NCI-H1092 (cell line): ENCODE measurements around the gene GRIA4.

ENCODE experiments used
- DNase-seq: peaks from one replicate; lab custom pipeline; 2025; lab: John Stamatoyannopoulos, UW

Gene GRIA4

DNA sequence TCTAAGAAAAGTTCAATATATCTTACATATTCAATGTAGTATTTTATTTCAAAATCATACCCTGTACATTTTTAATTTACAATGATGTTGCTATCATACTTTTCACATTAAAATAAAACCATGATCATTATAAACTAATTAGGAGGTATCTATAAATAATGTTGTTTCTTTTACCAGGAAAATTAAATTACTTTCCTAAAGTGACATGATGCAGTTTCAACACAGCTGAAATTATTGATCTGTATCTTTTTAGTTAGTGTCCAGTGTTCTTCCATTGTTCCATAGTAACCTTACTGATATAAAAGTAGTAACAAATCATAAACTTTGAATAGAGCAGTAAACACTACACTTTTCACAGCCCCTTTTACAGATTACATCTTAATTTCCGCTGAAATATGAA lies 29.7 kb downstream of the GRIA4 start:
- no peak for DNase-seq

DNA sequence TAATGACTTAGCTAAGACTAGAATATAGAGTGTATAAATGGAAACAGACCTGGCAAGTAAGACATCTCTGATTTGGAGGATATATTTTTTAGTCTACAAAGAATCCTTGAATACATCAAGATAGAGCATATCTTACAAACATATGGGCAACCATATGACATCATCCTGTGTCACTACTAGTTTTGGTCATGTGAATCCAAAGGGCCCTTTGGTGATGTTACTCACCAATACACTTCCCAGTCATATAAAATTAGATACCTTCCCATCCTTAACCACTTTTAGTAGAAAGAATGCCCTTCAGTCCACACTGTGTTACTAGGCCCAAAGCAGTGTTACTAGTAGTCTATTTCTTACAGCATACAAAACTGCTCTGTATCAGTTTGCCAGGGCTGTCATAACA lies 31.6 kb downstream of the GRIA4 start:
- no peak for DNase-seq

DNA sequence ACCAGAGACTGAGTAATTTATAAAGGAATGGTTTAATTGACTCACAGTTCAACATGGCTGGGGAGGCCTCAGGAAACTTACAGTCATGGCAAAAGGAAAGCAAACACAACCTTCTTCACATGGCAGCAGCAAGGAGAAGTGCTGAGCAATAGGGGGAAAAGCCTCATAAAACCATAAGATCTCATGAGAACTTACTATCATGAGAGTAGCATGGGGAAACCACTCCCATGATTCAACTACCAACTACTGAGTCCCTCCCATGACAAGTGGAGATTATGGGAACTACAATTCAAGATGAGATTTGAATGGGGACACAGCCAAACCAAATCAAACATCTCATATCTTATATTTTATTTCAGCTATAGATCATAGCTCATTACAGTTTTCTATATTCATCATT lies 33.0 kb downstream of the GRIA4 start:
- no peak for DNase-seq

DNA sequence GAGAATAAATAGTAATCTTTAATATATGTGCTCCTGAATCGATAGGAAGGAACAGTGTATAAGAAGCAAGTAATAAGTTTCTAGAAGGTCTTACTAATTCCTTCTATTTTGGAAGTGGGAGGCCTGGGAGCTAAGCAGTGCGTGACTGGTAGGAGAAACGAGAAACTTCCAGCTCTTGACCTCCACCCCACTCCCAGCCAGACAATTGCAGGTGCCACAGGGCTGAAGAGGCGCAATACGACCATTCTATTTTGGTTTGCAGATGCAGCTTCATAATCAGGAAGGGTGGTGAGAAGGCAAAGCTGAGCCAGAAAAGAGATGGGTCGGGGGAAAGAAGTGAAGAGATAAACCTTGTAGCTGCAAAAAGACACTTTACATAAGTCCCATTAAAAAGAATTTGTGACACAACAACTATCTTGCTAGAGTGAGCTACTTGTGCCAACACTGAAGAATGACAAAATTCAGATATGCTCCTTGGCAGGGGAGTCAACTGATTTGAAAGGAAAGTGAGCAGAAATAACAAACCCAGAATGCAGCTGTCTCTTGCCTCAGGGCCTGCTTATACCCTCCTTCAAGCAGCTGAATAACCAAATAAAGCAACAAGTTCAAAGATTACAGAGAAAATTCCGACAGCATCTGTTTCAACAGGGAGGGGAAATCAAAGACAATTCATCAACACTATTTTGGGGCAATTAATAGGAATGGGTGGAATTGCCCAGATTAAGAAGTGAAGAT lies 35.1 kb downstream of the GRIA4 start:
- DNase-seq = no peak

DNA sequence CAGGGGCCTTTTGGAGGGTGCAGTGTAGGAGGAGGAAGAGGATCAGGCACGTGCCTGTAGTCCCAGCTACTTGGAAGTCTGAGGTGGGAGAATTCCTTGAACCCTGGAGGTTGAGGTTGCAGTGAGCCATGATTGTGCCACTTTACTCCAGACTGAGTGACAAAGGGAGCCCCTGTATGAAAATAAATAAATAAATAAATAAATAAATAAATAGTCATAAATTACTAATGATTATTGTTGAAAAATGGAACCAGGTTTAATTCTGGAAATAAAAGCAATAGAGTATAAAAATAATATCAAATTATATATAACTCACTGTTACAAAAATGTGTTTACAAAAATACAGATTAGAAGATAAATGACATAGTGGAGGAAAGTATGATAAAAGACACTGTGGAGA lies 37.9 kb downstream of the GRIA4 start:
- no peak for DNase-seq

DNA sequence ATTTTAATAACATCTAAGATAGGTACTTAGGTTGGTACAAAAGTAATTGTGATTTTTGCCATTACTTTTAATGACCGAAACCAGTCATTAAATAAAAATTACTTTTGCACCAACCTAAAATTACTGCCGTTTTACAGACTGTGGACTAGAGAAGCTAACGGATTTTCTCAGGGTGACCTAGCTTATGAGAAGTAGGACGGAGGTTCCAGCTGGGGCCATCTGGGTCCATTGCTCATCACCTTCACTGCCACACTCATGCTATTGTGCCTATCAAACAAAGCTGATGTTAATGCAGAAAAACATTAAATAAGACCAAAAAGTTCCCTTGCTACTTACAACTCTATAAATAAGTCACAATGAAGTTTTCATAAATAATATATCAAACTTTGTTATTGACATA lies 38.9 kb downstream of the GRIA4 start:
- no peak for DNase-seq

DNA sequence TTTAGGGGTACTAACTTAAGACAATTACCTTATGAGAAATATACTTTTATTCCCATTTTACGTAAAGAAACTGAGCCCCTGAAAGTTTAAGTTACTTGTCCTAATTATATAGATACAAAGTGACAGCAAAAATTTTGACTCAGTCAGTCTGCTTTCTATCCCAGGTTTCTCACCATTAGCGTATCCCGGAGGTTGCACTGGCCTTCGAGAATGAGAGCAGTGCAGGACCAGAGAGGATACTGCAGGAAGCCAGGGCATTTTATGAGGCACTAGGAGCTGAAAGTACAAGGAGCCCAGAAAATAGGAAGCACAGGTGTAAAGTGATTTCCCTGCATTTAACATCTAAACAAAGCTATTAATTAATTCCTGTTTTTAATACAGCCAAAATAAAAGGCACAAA lies 55.4 kb downstream of the GRIA4 start:
- DNase-seq = no peak

DNA sequence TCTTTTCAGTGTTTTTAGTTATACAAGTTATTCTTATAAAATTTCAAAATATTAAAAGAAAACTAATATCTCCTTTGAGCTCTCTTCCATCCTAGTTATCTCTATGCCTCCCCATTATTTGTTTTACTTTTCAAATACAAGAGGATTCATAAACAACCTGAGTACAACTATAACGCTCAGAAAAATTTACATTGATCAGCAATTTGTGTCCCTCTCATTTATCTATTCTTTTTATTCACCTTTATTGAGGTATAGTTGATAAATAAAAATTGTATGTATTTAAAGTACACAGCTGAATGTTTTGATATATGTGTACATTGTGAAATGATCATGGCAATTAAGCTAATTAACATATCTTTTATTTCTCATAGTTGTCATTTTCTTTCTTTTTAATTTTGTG lies 57.6 kb downstream of the GRIA4 start:
- DNase-seq = no peak

DNA sequence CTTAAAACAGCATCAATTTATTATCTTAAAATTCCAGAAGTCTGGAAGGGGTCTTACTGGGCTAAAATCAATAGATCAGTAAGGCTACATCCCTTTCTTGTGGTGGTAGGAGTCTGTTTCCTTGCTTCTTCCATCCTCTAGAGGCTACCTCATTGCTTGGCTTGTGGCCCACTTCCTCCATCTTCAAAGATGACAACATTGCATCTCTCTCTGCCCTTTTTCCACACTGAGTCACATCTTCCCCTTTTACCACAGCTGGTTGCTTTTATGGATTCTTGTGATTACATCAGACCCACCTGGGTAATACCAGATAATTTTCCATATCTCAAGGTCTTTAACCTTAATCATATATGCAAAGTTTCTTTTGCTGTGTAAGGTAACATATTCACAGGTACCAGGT lies 60.9 kb downstream of the GRIA4 start:
- no peak for DNase-seq

DNA sequence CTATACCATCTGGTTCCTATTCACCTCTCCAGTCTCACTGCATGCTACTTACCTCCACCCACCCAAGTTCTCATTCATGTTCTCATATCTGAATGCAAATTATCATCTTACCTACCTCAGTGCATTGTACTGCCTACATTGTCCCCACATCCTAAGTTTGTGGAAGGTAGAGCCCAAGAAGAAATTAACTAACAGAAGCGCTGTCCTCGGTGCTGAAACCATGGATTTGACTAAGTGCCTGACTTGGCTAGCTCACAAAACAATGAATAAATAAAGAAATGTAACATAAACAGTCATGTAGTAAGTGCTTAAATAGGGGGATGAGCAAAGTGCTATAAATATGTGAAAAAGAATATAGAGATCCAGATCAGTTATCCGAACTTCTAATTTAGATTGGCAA lies 63.2 kb downstream of the GRIA4 start:
- no peak for DNase-seq

DNA sequence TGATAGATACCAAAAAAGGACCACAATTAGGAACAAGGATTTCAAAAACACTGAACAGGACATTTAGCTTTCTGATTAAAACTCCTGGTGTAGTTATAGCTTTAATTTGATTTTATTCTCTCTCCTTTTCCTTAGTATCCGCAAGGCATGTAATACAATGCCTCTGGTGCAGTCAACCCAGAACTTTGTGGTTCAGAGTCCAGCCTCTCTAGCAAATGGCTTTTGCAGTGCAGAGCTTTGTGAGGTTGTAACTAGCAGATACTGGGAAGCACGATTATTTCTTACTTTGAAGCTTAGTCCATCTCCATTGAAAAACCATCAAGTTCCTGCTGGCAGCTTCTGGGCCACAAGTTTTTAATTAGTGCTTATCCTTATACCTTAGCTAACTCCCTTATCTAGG lies 79.8 kb downstream of the GRIA4 start:
- no peak for DNase-seq

DNA sequence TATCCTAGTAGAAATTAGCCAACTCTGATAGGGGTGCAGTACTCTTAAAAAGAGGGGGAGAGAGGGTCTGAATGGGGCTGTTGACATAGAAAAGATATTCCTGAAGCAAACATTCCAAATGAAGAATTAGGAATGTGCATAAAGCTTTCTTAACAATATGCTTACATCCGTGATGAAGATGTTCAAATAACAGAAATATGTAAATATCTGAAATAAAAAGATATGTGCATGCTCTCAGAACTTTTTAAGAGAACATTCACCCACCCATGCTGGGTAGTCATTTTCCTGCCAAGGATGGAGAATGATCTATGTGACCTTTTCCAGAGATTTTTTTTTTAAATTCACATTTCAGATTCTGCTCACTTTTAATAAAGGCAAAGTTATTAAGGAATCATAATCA lies 80.6 kb downstream of the GRIA4 start:
- DNase-seq = no peak

DNA sequence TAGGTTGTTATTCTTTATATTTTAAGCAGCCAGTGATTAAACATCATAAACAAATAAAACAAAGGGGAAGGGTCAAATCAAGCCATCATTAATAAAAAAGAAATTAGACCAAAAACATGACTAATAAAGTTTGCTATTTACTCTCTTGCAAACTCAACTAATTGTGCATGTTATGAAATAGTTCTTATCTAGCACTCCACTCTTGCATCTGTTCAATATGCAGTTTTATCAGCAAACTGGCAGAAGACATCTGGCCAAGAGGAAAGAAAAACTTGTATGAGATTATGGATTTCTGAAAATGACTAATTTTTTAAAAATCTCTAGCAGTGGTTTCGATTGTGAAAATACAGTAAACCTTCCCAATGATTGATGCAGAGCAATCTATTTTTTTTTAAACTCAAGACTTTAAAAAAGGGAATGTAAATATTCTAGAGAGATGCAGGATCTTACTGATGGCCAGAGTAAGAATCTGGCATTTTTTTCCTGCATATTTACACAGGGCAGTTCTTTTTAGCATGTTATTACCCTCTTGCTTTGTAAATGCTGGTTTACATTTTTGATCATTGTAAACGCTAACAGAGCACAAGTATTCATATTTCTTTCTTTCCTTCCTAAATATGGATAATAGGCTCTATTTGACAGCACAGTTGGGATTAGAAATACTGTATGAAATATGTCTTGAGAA lies 83.3 kb downstream of the GRIA4 start:
- no peak for DNase-seq

DNA sequence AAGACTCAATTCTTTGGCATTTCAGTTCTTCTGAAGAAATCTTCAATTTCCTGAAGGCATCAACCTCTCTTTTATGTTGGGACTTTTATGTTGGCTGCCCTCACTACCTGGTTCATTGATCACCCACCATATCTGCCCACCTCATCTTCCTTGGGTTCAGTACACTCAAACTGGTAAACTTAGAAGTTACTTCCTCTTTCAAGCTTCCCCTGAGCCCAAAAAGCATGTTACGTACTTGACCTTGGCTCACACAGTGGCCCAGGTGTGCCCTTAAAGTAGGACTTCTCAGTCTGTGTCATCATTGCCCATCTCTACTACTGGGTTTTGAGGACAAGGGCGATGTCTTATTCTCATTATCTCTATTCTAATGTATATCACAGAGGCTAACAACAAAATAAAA lies 86.1 kb downstream of the GRIA4 start:
- DNase-seq = no peak

DNA sequence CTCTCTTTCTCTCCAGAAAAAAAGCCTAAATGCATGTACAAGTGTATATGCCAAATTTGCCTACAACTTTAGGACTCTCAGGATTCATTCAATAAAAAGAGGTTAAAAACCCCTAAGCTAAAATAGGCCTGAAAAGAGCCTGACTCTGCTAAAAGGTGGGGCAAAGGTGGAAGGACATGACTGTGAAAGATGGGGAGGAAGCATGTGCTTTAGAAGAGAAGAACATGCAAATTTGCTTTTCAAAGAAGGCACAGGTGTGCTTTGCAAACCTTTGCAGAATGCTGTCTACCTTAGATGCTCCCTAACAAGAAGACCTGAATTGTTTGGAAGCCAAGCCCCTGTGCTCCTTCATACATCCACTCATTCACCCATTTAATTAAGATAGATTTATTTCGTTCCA lies 87.4 kb downstream of the GRIA4 start:
- no peak for DNase-seq

DNA sequence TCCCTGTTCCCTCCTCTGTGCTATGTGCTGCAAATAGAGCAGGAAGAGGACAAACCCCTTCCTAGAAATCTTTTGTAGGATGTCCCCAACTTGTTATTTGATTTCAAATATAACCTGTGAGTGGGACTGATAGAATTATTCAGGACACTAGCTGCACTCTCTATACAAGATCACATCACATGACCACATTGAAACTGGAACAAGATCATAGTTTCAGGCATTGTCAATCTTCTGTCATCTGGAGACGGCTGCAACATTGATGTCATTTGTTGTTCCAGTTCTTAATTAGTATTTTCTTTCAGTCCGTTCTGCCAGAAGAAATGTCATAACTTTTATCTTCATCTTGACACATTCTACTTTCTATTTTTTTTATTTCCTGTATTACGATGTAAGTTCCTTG lies 89.3 kb downstream of the GRIA4 start:
- no peak for DNase-seq

DNA sequence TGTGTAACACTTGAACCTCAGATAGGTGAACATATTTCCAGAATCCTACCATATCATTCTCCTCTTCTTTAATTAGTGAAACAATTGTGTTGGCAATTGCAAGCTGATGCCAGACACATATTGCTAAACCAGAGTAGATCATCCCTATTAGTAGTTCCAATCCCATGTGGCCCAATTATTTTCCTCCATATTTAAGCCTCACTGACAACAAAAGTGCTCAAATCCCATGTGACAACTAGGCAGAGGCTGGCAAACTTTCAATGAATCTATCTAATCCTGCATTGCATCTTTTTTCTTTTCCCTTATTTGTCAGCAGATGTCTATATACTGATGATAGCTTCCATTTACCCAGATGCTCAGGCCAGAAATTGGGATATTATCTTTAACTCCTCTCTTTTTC lies 90.4 kb downstream of the GRIA4 start:
- no peak for DNase-seq

DNA sequence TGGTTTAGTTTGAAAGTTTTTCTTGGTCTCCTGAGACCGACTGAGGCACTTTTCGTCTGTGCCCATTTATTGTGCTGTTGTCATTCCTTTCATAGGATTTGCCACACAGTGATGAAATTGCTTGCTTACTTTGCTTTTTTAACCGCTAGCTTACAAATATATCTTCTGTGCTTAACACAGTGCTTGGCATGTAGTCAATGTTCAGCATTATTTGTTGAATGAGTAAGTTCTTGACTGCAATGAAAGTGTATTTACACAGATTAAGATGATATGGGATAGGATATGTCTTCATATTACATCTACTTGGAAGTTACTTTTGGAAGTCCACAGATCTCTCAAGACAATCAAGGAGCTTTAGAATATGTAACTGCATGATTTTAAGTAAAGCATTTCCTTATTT lies 91.2 kb downstream of the GRIA4 start:
- no peak for DNase-seq

DNA sequence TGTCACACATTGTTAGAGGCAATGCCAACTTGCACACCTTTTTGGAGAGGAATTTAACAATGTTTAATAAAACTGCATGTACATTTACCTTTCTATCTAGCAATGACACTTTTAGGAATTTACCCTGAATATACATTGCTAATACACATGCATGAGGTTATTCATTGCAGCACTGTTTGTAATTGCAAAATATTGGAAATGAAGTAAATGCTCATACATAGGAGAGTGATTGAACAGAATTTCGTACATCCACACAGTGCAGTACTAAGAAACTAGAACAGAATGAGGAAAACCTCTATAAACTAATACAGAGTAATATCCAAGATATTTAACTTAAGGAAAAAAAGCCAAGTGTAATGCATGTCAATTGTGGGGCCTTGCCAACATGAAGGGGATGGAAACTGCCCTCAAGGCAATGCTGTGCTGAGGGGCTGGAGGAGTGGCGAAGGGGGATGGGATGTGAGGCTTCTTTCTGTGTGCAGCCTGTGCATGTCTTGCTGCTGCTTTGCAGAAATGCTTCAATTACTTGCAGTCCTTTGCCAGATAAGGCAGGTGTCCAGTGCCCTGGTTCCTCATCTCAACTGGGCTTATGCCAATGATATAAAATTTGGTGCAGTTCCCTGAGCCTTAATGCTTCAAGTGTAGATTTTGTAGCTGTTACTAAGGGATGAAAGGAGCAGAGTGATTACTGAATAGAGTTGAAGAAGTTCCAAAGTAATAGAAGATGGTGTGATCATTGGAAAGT lies 96.1 kb downstream of the GRIA4 start:
- DNase-seq = no peak

DNA sequence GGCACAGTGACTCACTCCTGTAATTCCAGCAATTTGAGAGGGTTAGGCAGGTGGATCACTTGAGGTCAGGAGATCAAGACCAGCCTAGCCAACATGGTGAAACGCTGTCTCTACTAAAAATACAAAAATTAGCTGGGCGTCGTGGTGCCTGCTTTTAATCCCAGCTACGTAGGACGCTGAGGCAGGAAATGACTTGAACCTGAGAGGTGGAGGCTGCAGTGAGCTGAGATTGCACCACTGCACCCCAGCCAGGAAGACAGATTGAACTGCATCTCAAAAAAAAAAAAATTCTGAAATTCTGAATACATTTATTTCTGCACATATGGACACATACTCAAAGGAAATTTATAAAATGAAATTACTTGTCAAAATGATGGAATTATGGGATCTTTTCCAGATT lies 103.2 kb downstream of the GRIA4 start:
- no peak for DNase-seq

DNA sequence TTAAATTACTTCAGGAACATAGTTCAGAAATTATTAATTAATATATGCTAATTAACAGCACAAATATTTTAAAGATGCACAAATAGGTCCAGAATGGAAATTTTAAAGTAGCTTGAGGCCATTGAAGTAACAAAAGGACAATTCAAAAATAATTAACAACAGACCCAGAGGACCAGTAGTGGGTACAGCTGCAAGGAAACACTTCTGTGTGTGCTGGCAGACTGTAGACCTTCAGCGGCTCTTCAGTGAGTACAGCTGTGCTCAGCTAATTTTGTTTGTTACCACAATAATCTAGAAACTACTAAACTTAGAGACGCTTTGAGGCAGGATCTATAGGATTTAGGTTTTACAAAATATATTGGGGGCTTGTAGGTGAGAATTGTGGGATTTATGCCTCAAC lies 103.8 kb downstream of the GRIA4 start:
- DNase-seq = no peak

DNA sequence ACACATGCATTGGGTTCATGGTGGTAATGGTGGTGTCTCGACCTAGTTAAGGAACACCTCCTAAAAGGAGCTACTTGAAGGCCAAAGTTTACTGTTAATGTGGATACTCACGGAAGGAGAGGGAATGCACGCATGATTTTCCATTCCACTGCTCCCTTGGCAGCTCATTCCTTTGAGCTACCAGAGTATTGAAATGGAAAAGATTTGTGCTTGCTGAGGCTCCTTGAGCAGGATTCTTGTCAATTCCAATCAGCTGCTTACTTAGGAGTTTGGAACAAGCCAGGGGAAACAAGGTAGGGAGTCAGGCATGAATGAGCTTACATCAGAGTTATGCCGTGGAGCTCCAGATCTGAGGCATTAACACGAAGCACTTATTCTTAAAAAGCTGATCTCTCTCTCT lies 108.8 kb downstream of the GRIA4 start:
- no peak for DNase-seq

DNA sequence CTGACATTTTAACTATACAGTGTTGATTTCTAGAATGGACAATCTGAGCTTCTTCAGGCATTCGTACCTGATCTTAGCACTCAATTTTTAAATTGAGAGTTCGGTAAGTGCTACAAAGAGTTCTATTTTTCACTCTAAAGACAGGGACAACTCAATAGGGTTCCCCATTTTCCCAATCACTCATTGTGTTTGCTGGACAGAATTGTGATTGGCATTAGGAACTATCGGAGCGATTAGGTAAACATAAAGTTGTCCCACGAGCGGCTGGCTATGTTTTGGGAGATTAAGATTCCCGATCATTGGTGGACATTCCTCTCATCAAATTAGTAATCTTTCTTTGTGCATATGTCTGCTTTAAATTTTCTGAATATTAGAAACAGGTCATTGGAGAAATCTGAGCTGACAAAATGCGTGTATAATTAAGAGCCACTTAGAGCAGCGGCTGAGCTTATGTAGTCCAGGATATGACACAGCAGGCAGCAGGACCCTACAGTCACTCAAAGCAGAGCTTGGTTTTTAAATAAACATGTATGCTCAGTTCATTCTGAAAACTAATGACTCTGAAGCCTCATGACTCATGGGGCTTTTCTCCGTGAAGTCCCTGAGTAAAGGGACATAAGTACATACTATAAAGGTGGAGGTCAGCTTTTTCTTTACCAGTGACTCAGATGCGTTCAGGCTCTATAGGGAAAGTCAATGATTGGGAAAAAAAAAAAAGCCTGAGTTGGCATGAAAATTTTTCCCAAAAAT lies 109.4 kb downstream of the GRIA4 start:
- DNase-seq = peak; percentile 41
